Ishikawa (cell line): ENCODE data around the gene MOB3A.

Source experiments
- CEBPB ChIP-seq: IDR thresholded peaks from 2 replicates; pipeline ENCODE4 v1.6.1; 2012
- CREB1 ChIP-seq: IDR thresholded peaks from 2 replicates; pipeline ENCODE4 v1.6.1; 2012; ENCODE audit warnings: low read depth
- EGR1 ChIP-seq: IDR thresholded peaks from 2 replicates; pipeline ENCODE4 v1.6.1; 2012
- EP300 ChIP-seq: IDR thresholded peaks from 2 replicates; pipeline ENCODE4 v1.6.1; 2012; ENCODE audit warnings: borderline replicate concordance
- FOXM1 ChIP-seq: IDR thresholded peaks from 2 replicates; pipeline ENCODE4 v1.6.1; 2012; ENCODE audit warnings: low read depth, borderline replicate concordance
- MAX ChIP-seq: IDR thresholded peaks from 2 replicates; pipeline ENCODE4 v1.6.1; 2012
- NFIC ChIP-seq: IDR thresholded peaks from 2 replicates; pipeline ENCODE4 v1.6.1; 2012
- RAD21 ChIP-seq: IDR thresholded peaks from 2 replicates; pipeline ENCODE4 v1.6.1; 2012; ENCODE audit warnings: low read depth
- REST ChIP-seq: IDR thresholded peaks from 2 replicates; pipeline ENCODE4 v1.6.1; 2012; ENCODE audit warnings: low read depth, mild to moderate bottlenecking
- TAF1 ChIP-seq: IDR thresholded peaks from 2 replicates; pipeline ENCODE4 v1.6.1; 2012; ENCODE audit warnings: low read depth, mild to moderate bottlenecking
- TCF12 ChIP-seq: IDR thresholded peaks from 2 replicates; pipeline ENCODE4 v1.6.1; 2012; ENCODE audit warnings: low read depth
- TEAD4 ChIP-seq: IDR thresholded peaks from 2 replicates; pipeline ENCODE4 v1.6.1; 2012
- USF1 ChIP-seq: IDR thresholded peaks from 2 replicates; pipeline ENCODE4 v1.6.1; 2012
- YY1 ChIP-seq: IDR thresholded peaks from 2 replicates; pipeline ENCODE4 v1.6.1; 2012; ENCODE audit warnings: low read depth
- ZBTB7A ChIP-seq: IDR thresholded peaks from 2 replicates; pipeline ENCODE4 v1.6.1; 2012; ENCODE audit warnings: low read depth

Gene MOB3A

GRCh38 chr19:2115911-2116426 is 19.8 kb upstream of the MOB3A start:
- TF ChIP-seq CREB1 (no peak), ZBTB7A (no peak), NFIC (no peak), MAX (no peak)

DNA sequence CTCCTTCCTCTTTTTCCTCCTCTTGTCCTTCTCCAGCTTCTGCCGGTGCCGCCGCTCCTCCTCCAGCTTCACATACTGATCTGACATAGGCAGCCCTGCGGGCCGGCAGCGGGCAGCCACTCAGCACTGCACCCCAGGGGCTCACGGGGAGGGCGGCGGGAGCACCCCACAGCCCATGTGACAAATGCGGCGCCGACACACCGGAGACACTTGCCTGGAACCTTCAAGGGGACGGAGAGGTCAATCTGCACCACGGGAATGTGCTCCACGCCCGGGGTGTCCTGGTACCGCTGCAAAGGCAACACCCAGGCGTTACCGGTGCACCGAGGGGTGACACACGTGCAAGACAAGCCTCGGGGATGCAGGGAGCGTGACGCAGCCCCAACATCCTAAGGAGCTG is 19.2 kb upstream of the MOB3A start:
- TF ChIP-seq REST (no peak), NFIC (no peak), TAF1 (no peak), CEBPB (no peak), ZBTB7A (no peak), MAX (no peak), EP300 (no peak), YY1 (no peak)

DNA sequence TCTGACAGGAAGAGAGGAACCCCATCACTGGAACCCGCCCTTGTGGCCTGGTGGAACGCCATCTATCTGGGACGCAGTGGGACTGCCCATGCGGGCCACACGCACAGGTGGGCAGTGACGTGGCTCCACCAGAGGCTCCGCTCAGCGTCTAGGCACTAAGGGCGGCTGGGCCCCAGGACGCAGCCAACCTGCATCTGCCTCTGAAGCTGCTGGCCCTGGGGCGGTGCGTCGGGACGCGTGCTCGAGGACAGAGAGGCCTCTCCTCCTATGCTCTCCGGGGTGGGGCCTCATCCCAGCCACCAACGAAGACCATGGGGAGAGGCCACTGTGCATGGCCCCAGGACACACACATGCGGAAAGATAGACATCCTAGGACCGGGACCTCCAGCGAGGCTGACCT is 18.7 kb upstream of the MOB3A start:
- no peak for TF ChIP-seq EGR1
- TF ChIP-seq USF1: no peak
- no peak for TF ChIP-seq MAX
- TF ChIP-seq REST: no peak
- TF ChIP-seq YY1: no peak
- no peak for TF ChIP-seq RAD21
- TF ChIP-seq CREB1: no peak
- no peak for TF ChIP-seq TCF12
- no peak for TF ChIP-seq TAF1
- TF ChIP-seq FOXM1: no peak
- TF ChIP-seq ZBTB7A: no peak
- no peak for TF ChIP-seq CEBPB
- no peak for TF ChIP-seq NFIC
- no peak for TF ChIP-seq EP300
- no peak for TF ChIP-seq TEAD4

GRCh38 chr19:2114218-2114617 is 18.1 kb upstream of the MOB3A start:
- no peak for TF ChIP-seq TEAD4
- no peak for TF ChIP-seq NFIC
- TF ChIP-seq REST: no peak
- no peak for TF ChIP-seq MAX
- TF ChIP-seq EGR1: no peak
- no peak for TF ChIP-seq TAF1
- TF ChIP-seq CREB1: no peak
- TF ChIP-seq USF1: no peak
- no peak for TF ChIP-seq YY1
- no peak for TF ChIP-seq CEBPB
- no peak for TF ChIP-seq ZBTB7A
- no peak for TF ChIP-seq FOXM1
- TF ChIP-seq EP300: no peak
- no peak for TF ChIP-seq RAD21
- TF ChIP-seq TCF12: no peak
